HCT116 (cell line): ENCODE results near the gene ST6GALNAC2. TPM values are rescaled to one million over a fixed set of nuclear protein-coding genes. Genes with fewer than 3 reads are reported as not detected.

Experiments
- ATAC-seq: fragments of 200-7000 bp; cut with Tn5 transposase; 2 replicates; pipeline ENCODE4 v1.9.1; 2020; ENCODE audit warnings: mild to moderate bottlenecking, moderate library complexity
- BruUV-seq: library from RNA; stranded (reverse); fragments of 400-500 nt; replicated peaks from 2 replicates; lab custom pipeline; 2021; lab: Mats Ljungman, UMichigan
- CTCF ChIA-PET: fragments of 300-600 bp; sonication (Branson Sonifier 250); formaldehyde crosslinking; loops from one replicate; lab custom pipeline; 2021; ENCODE audit warnings: antibody characterized with exemption; lab: Charles Lee
- POLR2A ChIA-PET: fragments of 300-600, 350-600 bp; sonication (Branson Sonifier 250); formaldehyde crosslinking; loops from one replicate; lab custom pipeline; 2021; ENCODE audit warnings: antibody characterized with exemption; lab: Charles Lee
- RAD21 ChIA-PET, 2 experiments: fragments of 300-600 bp; sonication (Branson Sonifier 250); formaldehyde crosslinking; loops; one replicate each; lab custom pipeline; 2023; ENCODE audit warnings: low total read pairs in 2 of 2; ENCODE audit not compliant: uncharacterized antibody in 2 of 2, unreplicated experiment in 2 of 2, low non-redundant PET in 1 of 2; lab: Charles Lee
- DNase-seq: peaks from one replicate; pipeline ENCODE4 v3.0.0-alpha.2; 2010; ENCODE audit warnings: low read depth, low spot score
- H2AFZ ChIP-seq: fragments of 200-600 bp; shearing (Covaris generic), sonication (generic); 2 replicates; pipeline ENCODE4 v1.6.1; 2017; ENCODE audit warnings: low read depth, mixed run types, mixed read lengths, antibody characterized with exemption, low read length; ENCODE audit not compliant: poor library complexity, severe bottlenecking
- H3K27ac ChIP-seq: 2 replicates; pipeline ENCODE4 v1.5.1; 2012; ENCODE audit warnings: low read depth, low read length
- H3K27me3 ChIP-seq: fragments of 200-600 bp; sonication (generic); 2 replicates; pipeline ENCODE4 v1.6.1; 2016; ENCODE audit warnings: mixed run types, low read length, mixed read lengths; ENCODE audit not compliant: insufficient read depth
- H3K36me3 ChIP-seq, 2 experiments: fragments of 200-500 bp in 1 of 2; fragments of 200-600 bp in 1 of 2; sonication (Bioruptor generic) in 1 of 2; sonication (generic) in 1 of 2; 2 replicates each; pipeline versions ENCODE4 v1.5.1 to v1.6.1; 2014 to 2016; ENCODE audit warnings: low read length in 2 of 2, inconsistent platforms in 1 of 2, mixed read lengths in 1 of 2, mixed run types in 1 of 2; ENCODE audit not compliant: insufficient read depth in 2 of 2, control insufficient read depth in 1 of 2
- H3K4me1 ChIP-seq, 2 experiments: fragments of 200-600 bp in 1 of 2; sonication (generic) in 1 of 2; 2 replicates each; pipeline versions ENCODE4 v1.5.1 to v1.6.1; 2012 to 2017; ENCODE audit warnings: low read length in 2 of 2, inconsistent platforms in 1 of 2, mild to moderate bottlenecking in 1 of 2, mixed read lengths in 1 of 2, mixed run types in 1 of 2, moderate library complexity in 1 of 2; ENCODE audit not compliant: insufficient read depth in 2 of 2, control insufficient read depth in 1 of 2
- H3K4me2 ChIP-seq: fragments of 200-600 bp; sonication (generic); 2 replicates; pipeline ENCODE4 v1.6.1; 2017; ENCODE audit warnings: mixed run types, low read length, mixed read lengths
- H3K4me3 ChIP-seq, 2 experiments: fragments of 200-600 bp in 1 of 2; sonication (generic) in 1 of 2; replicated peaks in 1 of 2; 2 replicates each; pipeline ENCODE4 v1.5.1; 2011 to 2016; ENCODE audit warnings: low read length in 2 of 2, control low read depth in 1 of 2, low read depth in 1 of 2, mild to moderate bottlenecking in 1 of 2, mixed read lengths in 1 of 2, mixed run types in 1 of 2
- H3K79me2 ChIP-seq: fragments of 200-600 bp; sonication (generic); 2 replicates; pipeline ENCODE4 v1.6.1; 2017; ENCODE audit warnings: mild to moderate bottlenecking, mixed run types, low read length, moderate library complexity, mixed read lengths; ENCODE audit not compliant: insufficient read depth
- H3K9ac ChIP-seq: fragments of 200-600 bp; sonication (generic); 2 replicates; pipeline ENCODE4 v1.6.1; 2016; ENCODE audit warnings: low read length, mixed read lengths
- H3K9me2 ChIP-seq: fragments of 200-600 bp; sonication (generic), shearing (Covaris generic); 2 replicates; pipeline ENCODE4 v1.6.1; 2017; ENCODE audit warnings: mixed run types, mild to moderate bottlenecking, moderate library complexity; ENCODE audit not compliant: insufficient read depth
- H3K9me3 ChIP-seq, 2 experiments: fragments of 200-500 bp in 1 of 2; fragments of 200-600 bp in 1 of 2; sonication (Bioruptor generic) in 1 of 2; sonication (generic) in 1 of 2; 2 replicates each; pipeline ENCODE4 v1.6.1; 2014 to 2017; ENCODE audit warnings: low read length in 2 of 2, mixed read lengths in 2 of 2, inconsistent platforms in 1 of 2, low read depth in 1 of 2, mild to moderate bottlenecking in 1 of 2, mixed run types in 1 of 2, moderate library complexity in 1 of 2; ENCODE audit not compliant: control insufficient read depth in 1 of 2, insufficient read depth in 1 of 2
- H4K20me1 ChIP-seq: fragments of 200-600 bp; sonication (generic), shearing (Covaris generic); 2 replicates; pipeline ENCODE4 v1.6.1; 2017; ENCODE audit warnings: mixed run types, mild to moderate bottlenecking, moderate library complexity; ENCODE audit not compliant: insufficient read depth
- EZH2 ChIP-seq: fragments of 200-600 bp; sonication (generic); IDR thresholded peaks from 2 replicates; pipeline ENCODE4 v1.6.1; 2017; ENCODE audit warnings: antibody characterized with exemption, mixed run types
- EZH2phosphoT487 ChIP-seq: fragments of 200-600 bp; IDR thresholded peaks from 2 replicates; pipeline ENCODE4 v1.6.1; 2018; ENCODE audit warnings: antibody characterized with exemption, borderline replicate concordance
- JUND ChIP-seq: IDR thresholded peaks from 2 replicates; pipeline ENCODE4 v1.6.1; 2012
- RAD21 ChIP-seq: IDR thresholded peaks from 2 replicates; pipeline ENCODE4 v1.6.1; 2012; ENCODE audit warnings: low read depth, mild to moderate bottlenecking
- SIN3A ChIP-seq: IDR thresholded peaks from 2 replicates; pipeline ENCODE4 v1.6.1; 2012; ENCODE audit warnings: low read depth
- SP1 ChIP-seq: IDR thresholded peaks from 2 replicates; pipeline ENCODE4 v1.6.1; 2012; ENCODE audit warnings: low read depth
- TCF7L2 ChIP-seq: IDR thresholded peaks from 2 replicates; pipeline ENCODE4 v1.7.0; 2011; ENCODE audit warnings: borderline replicate concordance, inconsistent platforms; ENCODE audit not compliant: insufficient read depth, insufficient read length; ENCODE audit errors: extremely low read depth
- ZNF274 ChIP-seq: fragments of 200-500 bp; sonication (Bioruptor generic); IDR thresholded peaks from 2 replicates; pipeline ENCODE4 v1.6.1; 2014; ENCODE audit warnings: mild to moderate bottlenecking, low read depth, low read length, inconsistent platforms
- intact Hi-C: fragments of 100-400 bp; cut with micrococcal nuclease; formaldehyde crosslinking; loops from 2 replicates; pipeline ENCODE4 v1.10.0; 2022
- total RNA-seq: library from RNA; stranded (reverse); gene quantifications from one replicate; pipeline ENCODE4 v1.2.1, GENCODE V29; 2021; ENCODE audit not compliant: unreplicated experiment
- TF ChIP-seq, protein P1 (sequence below): IDR thresholded peaks from 2 replicates; pipeline ENCODE4 v1.6.1; 2012
- TF ChIP-seq, protein P2 (sequence below): IDR thresholded peaks from 2 replicates; pipeline ENCODE4 v1.6.1; 2012

The ST6GALNAC2 gene
- total RNA-seq, 1 experiment from 2014 or later, result 14.7 TPM

DNA sequence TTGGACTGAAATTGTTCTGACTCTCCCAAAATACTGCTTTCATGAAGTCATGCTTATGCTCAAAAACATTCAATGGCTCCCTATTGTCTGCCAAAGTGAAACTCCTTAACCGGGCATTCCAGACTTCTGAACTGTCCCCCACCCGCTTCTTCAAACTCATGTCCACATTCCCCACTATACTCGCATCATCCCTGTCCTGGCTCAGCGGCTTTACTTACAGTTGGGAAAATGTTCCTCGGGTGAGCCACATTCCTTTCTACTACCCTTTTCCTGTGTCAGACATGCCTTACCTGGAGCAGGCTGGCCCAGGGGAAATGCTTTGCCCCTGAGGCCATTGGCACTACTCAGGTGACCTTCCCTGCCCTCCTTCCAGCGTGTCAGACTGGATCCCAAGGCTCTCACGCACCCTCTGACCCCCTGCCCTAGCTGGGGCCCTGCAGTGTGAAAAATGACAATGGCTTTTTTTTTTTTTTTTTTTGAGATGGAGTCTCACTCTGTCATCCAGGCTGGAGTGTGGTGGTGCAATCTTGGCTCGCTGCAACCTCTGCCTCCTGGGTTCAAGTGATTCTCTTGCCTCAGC lies 53.5 kb downstream of the ST6GALNAC2 start:
- BruUV-seq, result no TSS peak
- DNase-seq (no peak), ATAC-seq (no peak)
- Histone ChIP-seq H3K4me2 (no peak overlapping the region), H3K36me3 (no peaks in the 10 kb centered on the region), H3K27ac (no peak overlapping the region), H4K20me1 (no peaks in the 10 kb centered on the region), H3K9me3 (no peaks in the 10 kb centered on the region), H3K4me1 (peaks cover 10 to 21% of the 10 kb centered on the region in 2 experiments; a peak in 3 of 4 replicates), H3K4me3 (no peak overlapping the region), H3K9me2 (no peaks in the 10 kb centered on the region), H3K79me2 (no peaks in the 10 kb centered on the region), H3K27me3 (no peaks in the 10 kb centered on the region), H3K9ac (no peak overlapping the region), H2AFZ (no peak overlapping the region)
- CTCF ChIA-PET, result no interaction called here
- intact Hi-C loops, result no loop called here
- POLR2A ChIA-PET, result interaction anchor here (0.7 to 1.9 kb wide), 2 partner anchors 25 to 138 kb away, joined by 5 to 6 read pairs; no protein-coding TSS in a partner anchor
- RAD21 ChIA-PET, result no interaction called here
- TF ChIP-seq ZNF274, result no peak
- no peak for TF ChIP-seq EZH2phosphoT487

DNA sequence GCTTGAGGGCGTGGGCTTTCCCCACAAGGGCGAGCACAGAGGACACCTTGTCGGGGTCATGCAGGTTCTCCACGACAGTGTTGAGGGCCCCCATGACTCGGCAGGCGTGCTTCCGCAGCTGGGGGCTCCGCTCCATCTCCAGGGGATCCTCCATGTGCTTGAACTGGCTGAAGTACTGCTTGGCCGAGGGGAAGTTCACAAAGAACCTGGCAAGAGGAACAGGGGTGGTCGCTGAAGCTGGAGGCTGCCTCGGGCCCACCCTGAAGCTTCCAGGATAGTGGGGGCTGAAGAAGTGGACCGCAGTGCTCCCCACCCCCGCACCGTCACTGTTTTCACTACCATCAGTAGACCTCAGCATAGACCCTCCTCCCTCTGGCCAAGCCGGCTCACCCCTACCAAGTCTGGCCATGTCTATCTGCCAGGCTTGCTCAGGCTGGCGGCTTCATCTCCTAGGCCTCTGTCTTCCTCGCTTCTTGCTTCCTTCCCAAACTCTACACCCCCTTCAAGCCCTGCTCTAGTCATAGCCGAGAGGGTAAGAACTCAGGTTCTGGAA lies 54.1 kb downstream of the ST6GALNAC2 start:
- RAD21 ChIA-PET, result no interaction called here
- POLR2A ChIA-PET, result no interaction called here
- H3K27ac ChIP-seq, result no peak overlapping the region

More for the DNA sequence above, 54.1 kb downstream of the ST6GALNAC2 start:
- no peak for DNase-seq
- Histone ChIP-seq H4K20me1 (no peaks in the 10 kb centered on the region), H3K9me3 (no peaks in the 10 kb centered on the region), H3K27me3 (no peaks in the 10 kb centered on the region), H2AFZ (no peak overlapping the region), H3K4me3 (no peak overlapping the region), H3K4me2 (no peak overlapping the region), H3K79me2 (no peaks in the 10 kb centered on the region), H3K36me3 (no peaks in the 10 kb centered on the region), H3K4me1 (peaks cover 10 to 21% of the 10 kb centered on the region in 2 experiments; a peak in 3 of 4 replicates), H3K9ac (no peak overlapping the region), H3K9me2 (no peaks in the 10 kb centered on the region)
- no TSS peak for BruUV-seq
- CTCF ChIA-PET, result no interaction called here
- no peak for TF ChIP-seq EZH2
- no peak for TF ChIP-seq JUND
- TF ChIP-seq SP1, result no peak
- no peak for TF ChIP-seq SIN3A
- TF ChIP-seq RAD21, result no peak
- no peak for TF ChIP-seq TCF7L2
- TF ChIP-seq, protein P1, sequence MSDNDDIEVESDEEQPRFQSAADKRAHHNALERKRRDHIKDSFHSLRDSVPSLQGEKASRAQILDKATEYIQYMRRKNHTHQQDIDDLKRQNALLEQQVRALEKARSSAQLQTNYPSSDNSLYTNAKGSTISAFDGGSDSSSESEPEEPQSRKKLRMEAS, result no peak
- TF ChIP-seq, protein P2, sequence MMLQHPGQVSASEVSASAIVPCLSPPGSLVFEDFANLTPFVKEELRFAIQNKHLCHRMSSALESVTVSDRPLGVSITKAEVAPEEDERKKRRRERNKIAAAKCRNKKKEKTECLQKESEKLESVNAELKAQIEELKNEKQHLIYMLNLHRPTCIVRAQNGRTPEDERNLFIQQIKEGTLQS, result no peak
- no peak for ATAC-seq
- intact Hi-C loops, result no loop called here
